NCI-H774 (cell line): ENCODE results near the gene ACSF3.

Experiments
- DNase-seq: peaks from one replicate; lab custom pipeline; 2025; lab: John Stamatoyannopoulos, UW

Gene ACSF3

GRCh38 chr16:89201439-89202377, 108.1 kb downstream of the ACSF3 start:
- peak; percentile 60 for DNase-seq

- no peak for DNase-seq
Observed at GRCh38 chr16:89202422-89203215, 109.0 kb downstream of the ACSF3 start.
